ENCODE measurements around the gene RIPOR3. TPM values are rescaled to one million over a fixed set of nuclear protein-coding genes. Genes with fewer than 3 reads are reported as not detected.

RIPOR3 gene
- total and polyA plus RNA-seq, 5 donors from 2014 or later: 0.69 to 1.9 (median 1.3) TPM

GRCh38 chr20:50578778-50579165 is 112.6 kb downstream of the RIPOR3 start:
- H3K27me3 ChIP-seq (ENCODE audit: control insufficient read depth, insufficient read depth, low read length): no peaks in the 10 kb centered on the region
- Mint-ChIP-seq H3K36me3 (peaks cover 47% of the 10 kb centered on the region), H3K9me3 (no peaks in the 10 kb centered on the region), H3K27me3 (no peaks in the 10 kb centered on the region), H3K27ac (peak overlapping the region in 1 of 3 donors; percentile 14), H3K4me1 (peaks cover 2 to 10% (median 8%) of the 10 kb centered on the region in 4 donors), H3K4me3 (no peak overlapping the region)
- H3K4me3 ChIP-seq (ENCODE audit: low read depth, low read length): no peak overlapping the region
- peaks cover 92% of the 10 kb centered on the region for H3K36me3 ChIP-seq (ENCODE audit: control insufficient read depth, insufficient read depth, low read length)
- H3K9me3 ChIP-seq (ENCODE audit: control insufficient read depth in 2 of 2, low read length in 2 of 2): no peaks in the 10 kb centered on the region
- no peaks in the 10 kb centered on the region for H3K4me1 ChIP-seq (ENCODE audit: control insufficient read depth, insufficient read depth, low read length, poor library complexity, severe bottlenecking)
- no peak for DNase-seq
- ATAC-seq (ENCODE audit: low read depth in 2 of 2): no peak
- no peak overlapping the region for H3K27ac ChIP-seq (ENCODE audit: insufficient read depth, low read length, poor library complexity, severe bottlenecking)

- Histone ChIP-seq H3K36me3 (ENCODE audit: control insufficient read depth, insufficient read depth, low read length) (peaks cover 89% of the 10 kb centered on the region), H3K9me3 (ENCODE audit: control insufficient read depth in 2 of 2, low read length in 2 of 2) (no peaks in the 10 kb centered on the region), H3K27ac (ENCODE audit: insufficient read depth, low read length, poor library complexity, severe bottlenecking) (no peak overlapping the region), H3K27me3 (ENCODE audit: control insufficient read depth, insufficient read depth, low read length) (no peaks in the 10 kb centered on the region), H3K4me1 (ENCODE audit: control insufficient read depth, insufficient read depth, low read length, poor library complexity, severe bottlenecking) (no peaks in the 10 kb centered on the region), H3K4me3 (ENCODE audit: low read depth, low read length) (no peak overlapping the region)
- H3K36me3 Mint-ChIP-seq: peaks cover 47% of the 10 kb centered on the region
- peak overlapping the region in 2 of 3 donors; percentile 14 to 78 for H3K27ac Mint-ChIP-seq
- DNase-seq (no peak), ATAC-seq (ENCODE audit: low read depth in 2 of 2) (no peak)
- no peak overlapping the region for H3K4me3 Mint-ChIP-seq
- peaks cover 5 to 13% (median 8%) of the 10 kb centered on the region in 4 donors for H3K4me1 Mint-ChIP-seq
- H3K27me3 Mint-ChIP-seq: no peaks in the 10 kb centered on the region
- no peaks in the 10 kb centered on the region for H3K9me3 Mint-ChIP-seq
Measured at GRCh38 chr20:50578061-50578777, 113.1 kb downstream of the RIPOR3 start.

GRCh38 chr20:50577175-50578018 is 113.9 kb downstream of the RIPOR3 start:
- H3K4me1 Mint-ChIP-seq: peaks cover 6 to 19% (median 10%) of the 10 kb centered on the region in 4 donors
- peaks cover 44% of the 10 kb centered on the region for H3K36me3 Mint-ChIP-seq
- ATAC-seq (ENCODE audit: low read depth in 2 of 2) (no peak), DNase-seq (no peak)
- H3K27me3 ChIP-seq (ENCODE audit: control insufficient read depth, insufficient read depth, low read length): no peaks in the 10 kb centered on the region
- H3K4me3 Mint-ChIP-seq: no peak overlapping the region
- no peak overlapping the region for H3K4me3 ChIP-seq (ENCODE audit: low read depth, low read length)
- no peak overlapping the region for H3K27ac ChIP-seq (ENCODE audit: insufficient read depth, low read length, poor library complexity, severe bottlenecking)
- peak overlapping the region in 1 of 3 donors; percentile 78 for H3K27ac Mint-ChIP-seq
- H3K27me3 Mint-ChIP-seq: no peaks in the 10 kb centered on the region
- H3K9me3 ChIP-seq (ENCODE audit: control insufficient read depth in 2 of 2, low read length in 2 of 2): no peaks in the 10 kb centered on the region
- H3K9me3 Mint-ChIP-seq: no peaks in the 10 kb centered on the region
- peaks cover 88% of the 10 kb centered on the region for H3K36me3 ChIP-seq (ENCODE audit: control insufficient read depth, insufficient read depth, low read length)
- no peaks in the 10 kb centered on the region for H3K4me1 ChIP-seq (ENCODE audit: control insufficient read depth, insufficient read depth, low read length, poor library complexity, severe bottlenecking)

- peak; percentile 28 to 76 (median 60) for DNase-seq
- Mint-ChIP-seq H3K27ac (peak overlapping the region in 2 of 3 donors; percentile 84 to 86), H3K4me3 (no peak overlapping the region)
Measured at GRCh38 chr20:50575865-50576720, 115.2 kb downstream of the RIPOR3 start.

GRCh38 chr20:50574586-50574985 is 116.8 kb downstream of the RIPOR3 start:
- H3K4me3 Mint-ChIP-seq: no peak overlapping the region
- H3K4me1 Mint-ChIP-seq: peaks cover 14 to 46% (median 29%) of the 10 kb centered on the region in 4 donors
- ATAC-seq (ENCODE audit: low read depth in 2 of 2) (no peak), DNase-seq (no peak)
- Histone ChIP-seq H3K27me3 (ENCODE audit: control insufficient read depth, insufficient read depth, low read length) (no peaks in the 10 kb centered on the region), H3K4me1 (ENCODE audit: control insufficient read depth, insufficient read depth, low read length, poor library complexity, severe bottlenecking) (peaks cover 9% of the 10 kb centered on the region), H3K27ac (ENCODE audit: insufficient read depth, low read length, poor library complexity, severe bottlenecking) (no peak overlapping the region), H3K4me3 (ENCODE audit: low read depth, low read length) (no peak overlapping the region), H3K9me3 (ENCODE audit: control insufficient read depth in 2 of 2, low read length in 2 of 2) (no peaks in the 10 kb centered on the region), H3K36me3 (ENCODE audit: control insufficient read depth, insufficient read depth, low read length) (peaks cover 77% of the 10 kb centered on the region)
- peaks cover 37% of the 10 kb centered on the region for H3K36me3 Mint-ChIP-seq
- H3K9me3 Mint-ChIP-seq: no peaks in the 10 kb centered on the region
- H3K27ac Mint-ChIP-seq: peak overlapping the region in 2 of 3 donors; percentile 49 to 71
- H3K27me3 Mint-ChIP-seq: no peaks in the 10 kb centered on the region

More at GRCh38 chr20:50575865-50576720, 115.2 kb downstream of the RIPOR3 start:
- H3K27me3 ChIP-seq (ENCODE audit: control insufficient read depth, insufficient read depth, low read length): no peaks in the 10 kb centered on the region
- no peak overlapping the region for H3K4me3 ChIP-seq (ENCODE audit: low read depth, low read length)
- peak; percentile 82 to 83 for ATAC-seq (ENCODE audit: low read depth in 2 of 2)
- H3K4me1 ChIP-seq (ENCODE audit: control insufficient read depth, insufficient read depth, low read length, poor library complexity, severe bottlenecking): no peaks in the 10 kb centered on the region
- peaks cover 87% of the 10 kb centered on the region for H3K36me3 ChIP-seq (ENCODE audit: control insufficient read depth, insufficient read depth, low read length)
- peaks cover 44% of the 10 kb centered on the region for H3K36me3 Mint-ChIP-seq
- no peaks in the 10 kb centered on the region for H3K27me3 Mint-ChIP-seq
- no peak overlapping the region for H3K27ac ChIP-seq (ENCODE audit: insufficient read depth, low read length, poor library complexity, severe bottlenecking)
- peaks cover 6 to 32% (median 19%) of the 10 kb centered on the region in 4 donors for H3K4me1 Mint-ChIP-seq
- no peaks in the 10 kb centered on the region for H3K9me3 ChIP-seq (ENCODE audit: control insufficient read depth in 2 of 2, low read length in 2 of 2)
- no peaks in the 10 kb centered on the region for H3K9me3 Mint-ChIP-seq

GRCh38 chr20:50574108-50574507 is 117.2 kb downstream of the RIPOR3 start:
- peak overlapping the region in 2 of 3 donors; percentile 38 to 71 for H3K27ac Mint-ChIP-seq
- Histone ChIP-seq H3K4me3 (ENCODE audit: low read depth, low read length) (no peak overlapping the region), H3K27me3 (ENCODE audit: control insufficient read depth, insufficient read depth, low read length) (no peaks in the 10 kb centered on the region), H3K27ac (ENCODE audit: insufficient read depth, low read length, poor library complexity, severe bottlenecking) (no peak overlapping the region), H3K36me3 (ENCODE audit: control insufficient read depth, insufficient read depth, low read length) (peaks cover 77% of the 10 kb centered on the region), H3K4me1 (ENCODE audit: control insufficient read depth, insufficient read depth, low read length, poor library complexity, severe bottlenecking) (peaks cover 10% of the 10 kb centered on the region), H3K9me3 (ENCODE audit: control insufficient read depth in 2 of 2, low read length in 2 of 2) (no peaks in the 10 kb centered on the region)
- no peak for ATAC-seq (ENCODE audit: low read depth in 2 of 2)
- no peaks in the 10 kb centered on the region for H3K27me3 Mint-ChIP-seq
- H3K9me3 Mint-ChIP-seq: no peaks in the 10 kb centered on the region
- H3K4me3 Mint-ChIP-seq: no peak overlapping the region
- H3K4me1 Mint-ChIP-seq: peaks cover 14 to 51% (median 33%) of the 10 kb centered on the region in 4 donors
- DNase-seq: no peak
- peaks cover 39% of the 10 kb centered on the region for H3K36me3 Mint-ChIP-seq
